H1 (cell line): Measurements from ENCODE around the gene CNOT3. TPM values are rescaled to one million over a fixed set of nuclear protein-coding genes. Genes with fewer than 3 reads are reported as not detected.

Experiments
- CTCF ChIA-PET: fragments of 300-600 bp; sonication (Branson Sonifier 250); formaldehyde crosslinking; loops from one replicate; lab custom pipeline; 2021; ENCODE audit not compliant: partially characterized antibody; lab: Charles Lee
- POLR2A ChIA-PET: fragments of 300-600 bp; sonication (Branson Sonifier 250); formaldehyde crosslinking; loops from one replicate; lab custom pipeline; 2021; ENCODE audit warnings: inconsistent platforms; ENCODE audit not compliant: partially characterized antibody; lab: Charles Lee
- DNase-seq, 2 experiments: peaks; one replicate each; pipeline versions ENCODE4 v3.0.0 to v3.0.0-alpha.2; 2010 to 2022; ENCODE audit warnings: low spot score in 2 of 2, low read depth in 1 of 2, mixed read lengths in 1 of 2
- FAIRE-seq: peaks from 2 replicates; lab custom pipeline; 2011; peaks lifted over from hg19 to GRCh38; lab: Jason Lieb, UNC
- H2AFZ ChIP-seq: 2 replicates; pipeline ENCODE4 v1.8.1; 2012; ENCODE audit warnings: low read length, inconsistent platforms
- H2AK5ac ChIP-seq: 2 replicates; pipeline ENCODE4 v1.6.1; 2013; ENCODE audit warnings: low read depth, low read length
- H2BK120ac ChIP-seq: replicated peaks from 2 replicates; pipeline ENCODE3; 2013; ENCODE audit warnings: low read depth, low read length, inconsistent platforms
- H2BK12ac ChIP-seq: 2 replicates; pipeline ENCODE4 v1.6.1; 2013; ENCODE audit warnings: low read depth, low read length
- H2BK15ac ChIP-seq: 2 replicates; pipeline ENCODE4 v1.6.1; 2013; ENCODE audit warnings: low read length
- H2BK20ac ChIP-seq: 2 replicates; pipeline ENCODE4 v1.6.1; 2013; ENCODE audit warnings: low read length
- H2BK5ac ChIP-seq: 2 replicates; pipeline ENCODE4 v1.6.1; 2013; ENCODE audit warnings: low read depth, low read length
- H3K14ac ChIP-seq: 2 replicates; pipeline ENCODE4 v1.6.1; 2013; ENCODE audit warnings: inconsistent platforms; ENCODE audit not compliant: insufficient read length
- H3K18ac ChIP-seq: 2 replicates; pipeline ENCODE4 v1.6.1; 2013; ENCODE audit warnings: low read length; ENCODE audit errors: extremely low read depth
- H3K23ac ChIP-seq: 2 replicates; pipeline ENCODE4 v1.6.1; 2013; ENCODE audit warnings: inconsistent platforms; ENCODE audit not compliant: insufficient read length
- H3K23me2 ChIP-seq: 2 replicates; pipeline ENCODE4 v1.6.1; 2013; ENCODE audit warnings: low read depth, low read length
- H3K27ac ChIP-seq: 2 replicates; pipeline ENCODE4 v1.6.1; 2011; ENCODE audit warnings: low read depth, low read length, inconsistent platforms
- H3K27me3 ChIP-seq, 4 experiments: replicated peaks in 1 of 4; 1 replicate in 1 of 4; 2 replicates in 3 of 4; pipeline versions ENCODE4 v1.6.1 to v1.8.1; 2011 to 2013; ENCODE audit warnings: low read length in 3 of 4, mild to moderate bottlenecking in 3 of 4, inconsistent platforms in 2 of 4, mixed read lengths in 2 of 4, moderate library complexity in 1 of 4; ENCODE audit not compliant: control insufficient read depth in 3 of 4, insufficient read depth in 3 of 4; ENCODE audit errors: extremely low read depth in 1 of 4
- H3K36me3 ChIP-seq, 4 experiments: 2 replicates each; pipeline versions ENCODE4 v1.6.1 to v1.8.1; 2011 to 2013; ENCODE audit warnings: mild to moderate bottlenecking in 4 of 4, low read length in 3 of 4, moderate library complexity in 2 of 4, control low read depth in 1 of 4, inconsistent platforms in 1 of 4; ENCODE audit not compliant: insufficient read depth in 4 of 4, control insufficient read depth in 2 of 4
- H3K4ac ChIP-seq: replicated peaks from 2 replicates; pipeline ENCODE3; 2013; ENCODE audit warnings: low read length, low read depth, mixed read lengths, inconsistent platforms; ENCODE audit not compliant: insufficient read length
- H3K4me1 ChIP-seq, 4 experiments: replicated peaks in 1 of 4; 1 replicate in 1 of 4; 2 replicates in 3 of 4; pipeline versions ENCODE4 v1.6.1 to v1.8.1; 2011 to 2013; ENCODE audit warnings: low read length in 3 of 4, inconsistent platforms in 2 of 4, mixed read lengths in 1 of 4; ENCODE audit not compliant: insufficient read depth in 4 of 4, control insufficient read depth in 3 of 4
- H3K4me2 ChIP-seq, 2 experiments: 2 replicates each; pipeline versions ENCODE4 v1.6.1 to v1.8.1; 2011 to 2013; ENCODE audit warnings: low read depth in 2 of 2, low read length in 2 of 2, control low read depth in 1 of 2, inconsistent platforms in 1 of 2, mild to moderate bottlenecking in 1 of 2; ENCODE audit not compliant: insufficient read depth in 1 of 2
- H3K4me3 ChIP-seq, 4 experiments: fragments of 200-600, 300-600 bp in 1 of 4; sonication (generic), shearing (Covaris generic), sonication (Bioruptor Twin) in 1 of 4; 2 replicates each; pipeline versions ENCODE4 v1.5.1 to v1.8.1; 2011 to 2016; ENCODE audit warnings: low read length in 4 of 4, low read depth in 3 of 4, control low read depth in 2 of 4, inconsistent platforms in 2 of 4, mild to moderate bottlenecking in 2 of 4, mixed read lengths in 1 of 4, moderate library complexity in 1 of 4; ENCODE audit not compliant: insufficient read depth in 2 of 4; ENCODE audit errors: extremely low read depth in 1 of 4
- H3K56ac ChIP-seq: replicated peaks from 2 replicates; pipeline ENCODE3; 2013; ENCODE audit warnings: low read depth, mild to moderate bottlenecking, mixed read lengths, low read length, inconsistent platforms; ENCODE audit not compliant: insufficient read length
- H3K79me1 ChIP-seq: 2 replicates; pipeline ENCODE4 v1.6.1; 2013; ENCODE audit warnings: low read depth, low read length, control low read depth
- H3K79me2 ChIP-seq, 2 experiments: 2 replicates each; pipeline versions ENCODE4 v1.6.1 to v1.8.1; 2012 to 2013; ENCODE audit warnings: low read length in 2 of 2, mild to moderate bottlenecking in 2 of 2, inconsistent platforms in 1 of 2; ENCODE audit not compliant: insufficient read depth in 2 of 2, control insufficient read depth in 1 of 2
- H3K9ac ChIP-seq, 4 experiments: replicated peaks in 1 of 4; 1 replicate in 1 of 4; 2 replicates in 3 of 4; pipeline versions ENCODE4 v1.6.1 to v1.8.1; 2011 to 2013; ENCODE audit warnings: low read depth in 3 of 4, low read length in 3 of 4, control low read depth in 2 of 4, mild to moderate bottlenecking in 2 of 4, moderate library complexity in 2 of 4, inconsistent platforms in 1 of 4; ENCODE audit errors: extremely low read depth in 1 of 4
- H3K9me3 ChIP-seq, 2 experiments: 2 replicates each; pipeline versions ENCODE4 v1.6.1 to v1.8.1; 2012 to 2013; ENCODE audit warnings: mild to moderate bottlenecking in 2 of 2, moderate library complexity in 2 of 2, control low read depth in 1 of 2, inconsistent platforms in 1 of 2, low read depth in 1 of 2, low read length in 1 of 2, mixed read lengths in 1 of 2; ENCODE audit not compliant: insufficient read depth in 2 of 2
- H4K20me1 ChIP-seq, 2 experiments: replicated peaks in 1 of 2; 2 replicates each; pipeline versions ENCODE3 to v1.8.1; 2011 to 2013; ENCODE audit warnings: inconsistent platforms in 2 of 2, low read length in 2 of 2, mild to moderate bottlenecking in 1 of 2; ENCODE audit not compliant: insufficient read depth in 2 of 2, control insufficient read depth in 1 of 2
- H4K5ac ChIP-seq: 2 replicates; pipeline ENCODE4 v1.6.1; 2013; ENCODE audit warnings: low read length, low read depth, mixed read lengths, inconsistent platforms; ENCODE audit not compliant: insufficient read length
- H4K8ac ChIP-seq: 2 replicates; pipeline ENCODE4 v1.8.0; 2013; ENCODE audit warnings: mild to moderate bottlenecking, moderate library complexity, low read length, inconsistent platforms; ENCODE audit not compliant: insufficient read depth; ENCODE audit errors: extremely low read depth
- H4K91ac ChIP-seq: replicated peaks from 2 replicates; pipeline ENCODE3; 2013; ENCODE audit warnings: low read length, mixed read lengths, inconsistent platforms; ENCODE audit not compliant: insufficient read length
- CTBP2 ChIP-seq: IDR thresholded peaks from 2 replicates; pipeline ENCODE4 v1.7.0; 2011; ENCODE audit warnings: borderline replicate concordance, mild to moderate bottlenecking, moderate library complexity, mixed read lengths, low read length; ENCODE audit not compliant: insufficient read depth, insufficient read length
- FOSL1 ChIP-seq: IDR thresholded peaks from 2 replicates; pipeline ENCODE4 v1.6.1; 2011; ENCODE audit warnings: mild to moderate bottlenecking, low read depth, low read length, moderate library complexity; ENCODE audit not compliant: insufficient read depth
- KDM4A ChIP-seq: IDR thresholded peaks from one replicate; pipeline ENCODE4 v1.7.1; 2012; ENCODE audit warnings: low read depth, mild to moderate bottlenecking, moderate library complexity, low read length, inconsistent platforms; ENCODE audit not compliant: severe bottlenecking
- MAFK ChIP-seq: IDR thresholded peaks from 2 replicates; pipeline ENCODE4 v1.6.1; 2012; ENCODE audit warnings: low read depth, mild to moderate bottlenecking, improper control_type of control experiment, low read length
- NRF1 ChIP-seq: IDR thresholded peaks from 2 replicates; pipeline ENCODE4 v1.6.1; 2011; ENCODE audit warnings: mild to moderate bottlenecking, low read depth, low read length, improper control_type of control experiment
- RFX5 ChIP-seq: IDR thresholded peaks from 2 replicates; pipeline ENCODE4 v1.6.1; 2011; ENCODE audit warnings: low read depth, low read length, improper control_type of control experiment, borderline replicate concordance
- SIRT6 ChIP-seq: IDR thresholded peaks from one replicate; pipeline ENCODE4 v1.7.1; 2012; ENCODE audit warnings: low read length, inconsistent platforms
- SP1 ChIP-seq: IDR thresholded peaks from 2 replicates; pipeline ENCODE4 v1.6.1; 2011; ENCODE audit warnings: low read depth, low read length
- WGBS, 2 experiments: shearing (Covaris generic) in 1 of 2; methylation state at CpG; one replicate each; pipeline versions ENCODE4 v1.1.6 to v1.1.7; 2013 to 2015; ENCODE audit warnings: low lambda C conversion rate in 2 of 2, mixed read lengths in 2 of 2, inconsistent platforms in 1 of 2, low coverage in 1 of 2, missing lambda C conversion rate in 1 of 2; ENCODE audit not compliant: insufficient replicate concordance in 2 of 2, insufficient coverage in 1 of 2, insufficient read length in 1 of 2; ENCODE audit errors: extremely low coverage in 1 of 2, missing lambda C conversion rate in 1 of 2; 5-methylcytosine and 5-hydroxymethylcytosine counted together
- polyA plus RNA-seq, 7 experiments: library from polyadenylated mRNA; depleted of rRNA in 3 of 7; stranded (reverse) in 5 of 7; unstranded in 2 of 7; fragments of >200 nt in 5 of 7; fragments of 200-250 nt in 2 of 7; gene quantifications; 1 replicate in 5 of 7; 2 replicates in 1 of 7; 4 replicates in 1 of 7; pipeline versions ENCODE4 v1.2.1 to v1.2.3, GENCODE V29; 2011 to 2013; ENCODE audit warnings: missing spikeins in 2 of 7, mixed read lengths in 2 of 7
- total RNA-seq: library from RNA; stranded (reverse); fragmentation: NEBNext Ultra II Directional; extraction: Animal tissue kit (Norgen Biotek cat#: 25700); gene quantifications from 2 replicates; pipeline ENCODE4 v1.2.1, GENCODE V29; 2021

CNOT3 gene
- total and polyA plus RNA-seq, 2 of the 8 experiments (the other 6 are each of a cell fraction or from before 2014, with no cell fraction given) = 21.2 to 86.4 TPM

DNA sequence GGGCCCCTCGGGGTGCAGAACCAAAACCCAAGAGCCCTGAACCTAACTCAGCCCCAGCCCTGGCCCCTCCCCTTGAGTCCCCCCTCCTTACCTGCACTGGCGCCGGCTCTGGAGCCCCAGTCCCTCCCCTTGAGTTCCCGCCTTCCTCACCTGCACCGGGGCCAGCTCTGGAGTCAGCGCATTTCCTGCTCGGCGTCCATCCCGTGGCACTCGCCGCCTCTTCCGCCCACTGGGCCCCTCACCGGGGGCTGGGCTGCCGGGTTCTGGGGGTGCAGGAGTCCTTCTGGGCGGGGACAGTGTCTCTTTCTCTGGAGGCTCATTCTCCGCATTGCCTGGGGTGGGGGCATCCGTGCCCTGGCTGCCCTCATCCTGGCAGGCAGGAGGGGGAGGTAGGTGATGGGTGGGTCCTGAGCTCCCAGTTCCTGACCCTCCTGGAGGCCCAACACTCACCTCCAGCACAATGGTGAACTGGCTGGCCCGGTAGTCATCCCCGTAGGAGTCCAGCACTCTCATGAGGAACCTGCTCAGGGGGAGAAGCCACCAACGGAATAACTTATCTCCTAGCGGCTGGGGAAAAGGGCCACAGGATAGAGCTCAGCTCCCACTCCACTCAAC lies 29.6 kb upstream of the CNOT3 start:
- Histone ChIP-seq H2BK20ac (no peak overlapping the region), H3K4me1 (0 out of 7 replicates have a peak, but pooled peaks cover 0 to 2% (median 0%) of the 10 kb centered on the region in 4 experiments), H3K79me1 (no peaks in the 10 kb centered on the region; the same call in 1 of the 2 replicates), H2AFZ (no peak overlapping the region), H3K9me3 (no peaks in the 10 kb centered on the region), H3K9ac (no peak overlapping the region), H2BK5ac (no peak overlapping the region), H2AK5ac (no peak overlapping the region), H3K23ac (no peak overlapping the region), H3K4me2 (no peak overlapping the region), H3K56ac (no peak overlapping the region), H2BK15ac (no peak overlapping the region), H4K91ac (no peak overlapping the region), H3K4me3 (no peak overlapping the region), H2BK12ac (no peak overlapping the region), H3K27ac (no peak overlapping the region), H4K5ac (no peak overlapping the region), H4K8ac (no peak overlapping the region), H4K20me1 (peaks cover 3 to 16% of the 10 kb centered on the region in 2 experiments), H3K23me2 (peaks cover 5% of the 10 kb centered on the region), H3K14ac (no peak overlapping the region), H3K79me2 (peaks cover 0 to 11% of the 10 kb centered on the region in 2 experiments; a peak in 2 of 4 replicates), H3K4ac (no peak overlapping the region), H3K18ac (no peak overlapping the region), H3K36me3 (peaks cover 18 to 54% (median 45%) of the 10 kb centered on the region in 4 experiments), H2BK120ac (no peak overlapping the region), H3K27me3 (no peaks in the 10 kb centered on the region)
- FAIRE-seq (no peak), DNase-seq (no peak)
- ChIA-PET CTCF (interaction anchor here (1.1 kb wide), 1 partner anchor 11 kb away, joined by 3 read pairs; no protein-coding TSS in a partner anchor), POLR2A (interaction anchor here (0.6 to 9.2 kb wide), 7 partner anchors 9 to 40 kb away, joined by 3 to 116 read pairs (median 5); partner anchors contain the start of genes CNOT3, PRPF31 and TFPT)
- WGBS, 2 experiments = 85% methylated on average over 21 of the region's 21 CpGs; no CpG with 5 or more reads in 1 of the 2 experiments
- TF ChIP-seq SP1 = no peak
- TF ChIP-seq RFX5 = no peak
- no peak for TF ChIP-seq FOSL1
- no peak for TF ChIP-seq KDM4A
- TF ChIP-seq MAFK = no peak
- no peak for TF ChIP-seq CTBP2
- TF ChIP-seq NRF1 = no peak
- TF ChIP-seq SIRT6 = no peak
